ENCODE results near the gene MTNR1B.

MTNR1B gene

GRCh38 chr11:92929653-92930052, 39.8 kb upstream of the MTNR1B start:
- no peak overlapping the region for H3K4me3 ChIP-seq (ENCODE audit: low read depth, low read length)
- H3K27ac ChIP-seq (ENCODE audit: extremely low read depth, low read depth, low read length), result no peak overlapping the region
- ChIA-PET CTCF (no interaction called here), POLR2A (no interaction called here)
- TF ChIP-seq HOXC10 (CRISPR knock-in tag; IDR thresholded peaks at IDR 0.05) (no peak), ZNF148 (tag by site-specific recombination; IDR thresholded peaks at IDR 0.05; ENCODE audit: borderline replicate concordance) (no peak), ZNF398 (tag by site-specific recombination; IDR thresholded peaks at IDR 0.05) (no peak), ZFP41 (tag by site-specific recombination; IDR thresholded peaks at IDR 0.05; ENCODE audit: borderline replicate concordance) (no peak), PRDM4 (tag by site-specific recombination; IDR thresholded peaks at IDR 0.05) (no peak), ZNF121 (tag by site-specific recombination; IDR thresholded peaks at IDR 0.05) (no peak), ZNF248 (tag by site-specific recombination; IDR thresholded peaks at IDR 0.05) (no peak)
- H3K36me3 ChIP-seq (ENCODE audit: control insufficient read depth in 2 of 2, insufficient read depth in 1 of 2, low read length in 2 of 2), result no peaks in the 10 kb centered on the region
- no peaks in the 10 kb centered on the region for H3K4me1 ChIP-seq (ENCODE audit: control insufficient read depth, insufficient read depth, low read length)
- no peaks in the 10 kb centered on the region for H3K9me3 ChIP-seq (ENCODE audit: control insufficient read depth, insufficient read depth, low read depth, low read length)

- H3K4me3 ChIP-seq (ENCODE audit: low read depth, low read length), result no peak overlapping the region
- H3K4me1 ChIP-seq (ENCODE audit: control insufficient read depth, insufficient read depth, low read length), result no peaks in the 10 kb centered on the region
- POLR2A ChIA-PET, result no interaction called here
- H3K27ac ChIP-seq (ENCODE audit: extremely low read depth, low read depth, low read length), result no peak overlapping the region
- H3K9me3 ChIP-seq (ENCODE audit: control insufficient read depth, insufficient read depth, low read depth, low read length), result no peaks in the 10 kb centered on the region
- TF ChIP-seq ZNF121 (tag by site-specific recombination; IDR thresholded peaks at IDR 0.05) (no peak), ZNF558 (tag by site-specific recombination; IDR thresholded peaks at IDR 0.05) (no peak), ZNF248 (tag by site-specific recombination; IDR thresholded peaks at IDR 0.05) (no peak), ZNF16 (tag by site-specific recombination; IDR thresholded peaks at IDR 0.05; ENCODE audit: low read depth) (no peak), SP3 (tag by site-specific recombination; IDR thresholded peaks at IDR 0.05) (no peak), ZSCAN16 (tag by site-specific recombination; IDR thresholded peaks at IDR 0.05) (no peak), ZNF138 (tag by site-specific recombination; IDR thresholded peaks at IDR 0.05; ENCODE audit: borderline replicate concordance) (no peak), ZNF48 (tag by site-specific recombination; IDR thresholded peaks at IDR 0.05) (no peak), CTCF (tag by site-specific recombination; IDR thresholded peaks at IDR 0.05) (no peak), HOXD13 (CRISPR knock-in tag; IDR thresholded peaks at IDR 0.05; ENCODE audit: borderline replicate concordance) (no peak), GLI2 (tag by site-specific recombination; IDR thresholded peaks at IDR 0.05; ENCODE audit: borderline replicate concordance, low read depth) (no peak)
- TF ChIP-seq, protein P1, sequence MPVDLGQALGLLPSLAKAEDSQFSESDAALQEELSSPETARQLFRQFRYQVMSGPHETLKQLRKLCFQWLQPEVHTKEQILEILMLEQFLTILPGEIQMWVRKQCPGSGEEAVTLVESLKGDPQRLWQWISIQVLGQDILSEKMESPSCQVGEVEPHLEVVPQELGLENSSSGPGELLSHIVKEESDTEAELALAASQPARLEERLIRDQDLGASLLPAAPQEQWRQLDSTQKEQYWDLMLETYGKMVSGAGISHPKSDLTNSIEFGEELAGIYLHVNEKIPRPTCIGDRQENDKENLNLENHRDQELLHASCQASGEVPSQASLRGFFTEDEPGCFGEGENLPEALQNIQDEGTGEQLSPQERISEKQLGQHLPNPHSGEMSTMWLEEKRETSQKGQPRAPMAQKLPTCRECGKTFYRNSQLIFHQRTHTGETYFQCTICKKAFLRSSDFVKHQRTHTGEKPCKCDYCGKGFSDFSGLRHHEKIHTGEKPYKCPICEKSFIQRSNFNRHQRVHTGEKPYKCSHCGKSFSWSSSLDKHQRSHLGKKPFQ (tag by site-specific recombination; IDR thresholded peaks at IDR 0.05), result no peak
- no peaks in the 10 kb centered on the region for H3K36me3 ChIP-seq (ENCODE audit: control insufficient read depth in 2 of 2, insufficient read depth in 1 of 2, low read length in 2 of 2)
- CTCF ChIA-PET, result no interaction called here
Observed at GRCh38 chr11:92931746-92932422, 37.6 kb upstream of the MTNR1B start.
